Measurements from ENCODE around the gene TSPO2. TPM values are rescaled to one million over a fixed set of nuclear protein-coding genes. Genes with fewer than 3 reads are reported as not detected.

The TSPO2 gene
- polyA plus RNA-seq, 1 donor (not counting 4 experiments of a cell fraction or from before 2014, with no cell fraction given) = not detected

DNA sequence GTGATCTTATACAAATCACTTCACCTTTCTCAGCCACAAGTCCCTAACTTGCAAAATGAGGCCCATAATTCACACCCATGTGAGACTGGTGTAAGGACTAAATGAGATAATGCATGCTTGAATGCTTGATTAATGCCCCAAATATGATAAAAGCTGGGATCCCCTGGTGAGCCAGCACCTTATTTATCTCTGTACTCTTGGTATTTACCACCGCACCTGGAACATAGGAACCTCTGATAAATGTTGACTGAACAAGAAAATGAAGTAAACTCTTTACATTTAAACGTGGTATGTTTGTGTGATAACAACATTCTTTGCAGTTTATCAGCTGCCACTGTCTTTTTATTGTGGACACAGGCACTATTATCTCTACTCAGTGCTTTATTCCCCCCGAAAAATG is 8.3 kb downstream of the TSPO2 start:
- no peaks in the 10 kb centered on the region for H3K36me3 ChIP-seq (ENCODE audit: control insufficient read depth in 2 of 2, extremely low read depth in 1 of 2, insufficient read depth in 2 of 2, low read length in 2 of 2)
- H3K27me3 ChIP-seq (ENCODE audit: control insufficient read depth, extremely low read depth, insufficient read depth, low read length) = no peaks in the 10 kb centered on the region
- no peak for FAIRE-seq
- H3K27ac ChIP-seq (ENCODE audit: control insufficient read depth, insufficient read depth, low read length) = no peak overlapping the region
- dilution Hi-C loops (cut with MboI; ENCODE audit: extremely low pct_ligation_motif_present, low sequenced_read_pairs) = no loop called here
- H3K9ac ChIP-seq (ENCODE audit: control insufficient read depth, extremely low read depth, insufficient read depth, low read length) = no peak overlapping the region
- no peaks in the 10 kb centered on the region for H3K9me3 ChIP-seq (ENCODE audit: control insufficient read depth, low read depth, low read length)
- TF ChIP-seq EZH2 (IDR thresholded peaks at IDR 0.05; ENCODE audit: low read length) = no peak
- TF ChIP-seq, protein P1, sequence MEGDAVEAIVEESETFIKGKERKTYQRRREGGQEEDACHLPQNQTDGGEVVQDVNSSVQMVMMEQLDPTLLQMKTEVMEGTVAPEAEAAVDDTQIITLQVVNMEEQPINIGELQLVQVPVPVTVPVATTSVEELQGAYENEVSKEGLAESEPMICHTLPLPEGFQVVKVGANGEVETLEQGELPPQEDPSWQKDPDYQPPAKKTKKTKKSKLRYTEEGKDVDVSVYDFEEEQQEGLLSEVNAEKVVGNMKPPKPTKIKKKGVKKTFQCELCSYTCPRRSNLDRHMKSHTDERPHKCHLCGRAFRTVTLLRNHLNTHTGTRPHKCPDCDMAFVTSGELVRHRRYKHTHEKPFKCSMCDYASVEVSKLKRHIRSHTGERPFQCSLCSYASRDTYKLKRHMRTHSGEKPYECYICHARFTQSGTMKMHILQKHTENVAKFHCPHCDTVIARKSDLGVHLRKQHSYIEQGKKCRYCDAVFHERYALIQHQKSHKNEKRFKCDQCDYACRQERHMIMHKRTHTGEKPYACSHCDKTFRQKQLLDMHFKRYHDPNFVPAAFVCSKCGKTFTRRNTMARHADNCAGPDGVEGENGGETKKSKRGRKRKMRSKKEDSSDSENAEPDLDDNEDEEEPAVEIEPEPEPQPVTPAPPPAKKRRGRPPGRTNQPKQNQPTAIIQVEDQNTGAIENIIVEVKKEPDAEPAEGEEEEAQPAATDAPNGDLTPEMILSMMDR (optimal IDR thresholded peaks at IDR 0.05 in 1 of 3, IDR thresholded peaks at IDR 0.05 in 1 of 3, conservative IDR thresholded peaks at IDR 0.05 in 1 of 3; ENCODE audit: extremely low read depth in 1 of 3, insufficient read depth in 2 of 3, low read length in 3 of 3) = no peak
- no peak for DNase-seq (ENCODE audit: low read depth, low spot score)
- no peaks in the 10 kb centered on the region for H3K79me2 ChIP-seq (ENCODE audit: control insufficient read depth, insufficient read depth, low read length)
- H4K20me1 ChIP-seq (ENCODE audit: control insufficient read depth, extremely low read depth, insufficient read depth, low read length) = no peaks in the 10 kb centered on the region
- no peak overlapping the region for H3K4me2 ChIP-seq (ENCODE audit: control insufficient read depth, extremely low read depth, insufficient read depth, low read depth, low read length)
- H2AFZ ChIP-seq (ENCODE audit: control insufficient read depth, low read length) = no peak overlapping the region
- H3K4me3 ChIP-seq (ENCODE audit: control insufficient read depth in 2 of 3, extremely low read depth in 1 of 3, insufficient read depth in 2 of 3, low read depth in 1 of 3, low read length in 3 of 3) = no peak overlapping the region
- no peaks in the 10 kb centered on the region for H3K9me1 ChIP-seq (ENCODE audit: control insufficient read depth, extremely low read depth, insufficient read depth, low read length)
- peaks cover 14% of the 10 kb centered on the region for H3K4me1 ChIP-seq (ENCODE audit: control insufficient read depth, extremely low read depth, insufficient read depth, low read length)

DNA sequence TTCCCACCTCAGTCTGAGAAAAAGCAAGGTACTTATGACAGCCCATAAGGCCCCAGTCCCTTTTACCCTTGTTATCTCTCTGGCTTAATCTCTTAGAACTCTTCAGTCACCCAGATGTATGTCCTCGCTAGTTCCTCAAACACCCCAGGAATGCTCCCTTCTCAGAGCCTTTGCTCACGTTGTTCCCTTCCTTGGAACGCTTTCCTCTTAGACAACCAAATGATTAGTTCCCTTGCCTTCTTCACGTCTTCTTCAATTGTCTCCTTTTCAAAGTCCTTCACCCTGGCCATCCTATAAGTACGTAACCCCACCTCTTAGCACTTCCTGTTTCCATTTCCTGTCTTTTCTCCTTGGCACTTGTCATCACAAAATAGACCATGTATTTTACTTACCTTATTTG is 9.6 kb downstream of the TSPO2 start:
- Histone ChIP-seq H3K79me2 (ENCODE audit: control insufficient read depth, insufficient read depth, low read length) (no peaks in the 10 kb centered on the region), H3K36me3 (ENCODE audit: control insufficient read depth in 2 of 2, extremely low read depth in 1 of 2, insufficient read depth in 2 of 2, low read length in 2 of 2) (no peaks in the 10 kb centered on the region), H3K9me3 (ENCODE audit: control insufficient read depth, low read depth, low read length) (no peaks in the 10 kb centered on the region), H3K27ac (ENCODE audit: control insufficient read depth, insufficient read depth, low read length) (no peak overlapping the region), H3K27me3 (ENCODE audit: control insufficient read depth, extremely low read depth, insufficient read depth, low read length) (no peaks in the 10 kb centered on the region), H3K4me3 (ENCODE audit: control insufficient read depth in 2 of 3, extremely low read depth in 1 of 3, insufficient read depth in 2 of 3, low read depth in 1 of 3, low read length in 3 of 3) (no peak overlapping the region), H4K20me1 (ENCODE audit: control insufficient read depth, extremely low read depth, insufficient read depth, low read length) (no peaks in the 10 kb centered on the region), H3K4me1 (ENCODE audit: control insufficient read depth, extremely low read depth, insufficient read depth, low read length) (peaks cover 14% of the 10 kb centered on the region), H3K9me1 (ENCODE audit: control insufficient read depth, extremely low read depth, insufficient read depth, low read length) (no peaks in the 10 kb centered on the region), H3K4me2 (ENCODE audit: control insufficient read depth, extremely low read depth, insufficient read depth, low read depth, low read length) (no peak overlapping the region), H3K9ac (ENCODE audit: control insufficient read depth, extremely low read depth, insufficient read depth, low read length) (no peak overlapping the region), H2AFZ (ENCODE audit: control insufficient read depth, low read length) (no peak overlapping the region)
- TF ChIP-seq EZH2 (IDR thresholded peaks at IDR 0.05; ENCODE audit: low read length) = no peak
- TF ChIP-seq, protein P1 (optimal IDR thresholded peaks at IDR 0.05 in 1 of 3, IDR thresholded peaks at IDR 0.05 in 1 of 3, conservative IDR thresholded peaks at IDR 0.05 in 1 of 3; ENCODE audit: extremely low read depth in 1 of 3, insufficient read depth in 2 of 3, low read length in 3 of 3) = no peak
- dilution Hi-C loops (cut with MboI; ENCODE audit: extremely low pct_ligation_motif_present, low sequenced_read_pairs) = no loop called here
- FAIRE-seq (no peak), DNase-seq (ENCODE audit: low read depth, low spot score) (no peak)

Measured in keratinocyte (primary cell).